H1 (cell line): ENCODE results near the gene PRPF31. TPM values are rescaled to one million over a fixed set of nuclear protein-coding genes. Genes with fewer than 3 reads are reported as not detected.
A peak's percentile ranks its signal among the peaks of the same experiment; 100 is the strongest.

Experiments used
- CTCF ChIA-PET: fragments of 300-600 bp; sonication (Branson Sonifier 250); formaldehyde crosslinking; loops from one replicate; lab custom pipeline; 2021; ENCODE audit not compliant: partially characterized antibody; lab: Charles Lee
- POLR2A ChIA-PET: fragments of 300-600 bp; sonication (Branson Sonifier 250); formaldehyde crosslinking; loops from one replicate; lab custom pipeline; 2021; ENCODE audit warnings: inconsistent platforms; ENCODE audit not compliant: partially characterized antibody; lab: Charles Lee
- DNase-seq, 2 experiments: peaks; one replicate each; pipeline versions ENCODE4 v3.0.0 to v3.0.0-alpha.2; 2010 to 2022; ENCODE audit warnings: low spot score in 2 of 2, low read depth in 1 of 2, mixed read lengths in 1 of 2
- FAIRE-seq: peaks from 2 replicates; lab custom pipeline; 2011; peaks lifted over from hg19 to GRCh38; lab: Jason Lieb, UNC
- H2AFZ ChIP-seq: 2 replicates; pipeline ENCODE4 v1.8.1; 2012; ENCODE audit warnings: low read length, inconsistent platforms
- H2AK5ac ChIP-seq: 2 replicates; pipeline ENCODE4 v1.6.1; 2013; ENCODE audit warnings: low read depth, low read length
- H2BK120ac ChIP-seq: replicated peaks from 2 replicates; pipeline ENCODE3; 2013; ENCODE audit warnings: low read depth, low read length, inconsistent platforms
- H2BK12ac ChIP-seq: 2 replicates; pipeline ENCODE4 v1.6.1; 2013; ENCODE audit warnings: low read depth, low read length
- H2BK15ac ChIP-seq: 2 replicates; pipeline ENCODE4 v1.6.1; 2013; ENCODE audit warnings: low read length
- H2BK20ac ChIP-seq: 2 replicates; pipeline ENCODE4 v1.6.1; 2013; ENCODE audit warnings: low read length
- H2BK5ac ChIP-seq: 2 replicates; pipeline ENCODE4 v1.6.1; 2013; ENCODE audit warnings: low read depth, low read length
- H3K14ac ChIP-seq: 2 replicates; pipeline ENCODE4 v1.6.1; 2013; ENCODE audit warnings: inconsistent platforms; ENCODE audit not compliant: insufficient read length
- H3K18ac ChIP-seq: 2 replicates; pipeline ENCODE4 v1.6.1; 2013; ENCODE audit warnings: low read length; ENCODE audit errors: extremely low read depth
- H3K23ac ChIP-seq: 2 replicates; pipeline ENCODE4 v1.6.1; 2013; ENCODE audit warnings: inconsistent platforms; ENCODE audit not compliant: insufficient read length
- H3K23me2 ChIP-seq: 2 replicates; pipeline ENCODE4 v1.6.1; 2013; ENCODE audit warnings: low read depth, low read length
- H3K27ac ChIP-seq: 2 replicates; pipeline ENCODE4 v1.6.1; 2011; ENCODE audit warnings: low read depth, low read length, inconsistent platforms
- H3K27me3 ChIP-seq, 4 experiments: replicated peaks in 1 of 4; 1 replicate in 1 of 4; 2 replicates in 3 of 4; pipeline versions ENCODE4 v1.6.1 to v1.8.1; 2011 to 2013; ENCODE audit warnings: low read length in 3 of 4, mild to moderate bottlenecking in 3 of 4, inconsistent platforms in 2 of 4, mixed read lengths in 2 of 4, moderate library complexity in 1 of 4; ENCODE audit not compliant: control insufficient read depth in 3 of 4, insufficient read depth in 3 of 4; ENCODE audit errors: extremely low read depth in 1 of 4
- H3K36me3 ChIP-seq, 4 experiments: 2 replicates each; pipeline versions ENCODE4 v1.6.1 to v1.8.1; 2011 to 2013; ENCODE audit warnings: mild to moderate bottlenecking in 4 of 4, low read length in 3 of 4, moderate library complexity in 2 of 4, control low read depth in 1 of 4, inconsistent platforms in 1 of 4; ENCODE audit not compliant: insufficient read depth in 4 of 4, control insufficient read depth in 2 of 4
- H3K4ac ChIP-seq: replicated peaks from 2 replicates; pipeline ENCODE3; 2013; ENCODE audit warnings: low read length, low read depth, mixed read lengths, inconsistent platforms; ENCODE audit not compliant: insufficient read length
- H3K4me1 ChIP-seq, 4 experiments: replicated peaks in 1 of 4; 1 replicate in 1 of 4; 2 replicates in 3 of 4; pipeline versions ENCODE4 v1.6.1 to v1.8.1; 2011 to 2013; ENCODE audit warnings: low read length in 3 of 4, inconsistent platforms in 2 of 4, mixed read lengths in 1 of 4; ENCODE audit not compliant: insufficient read depth in 4 of 4, control insufficient read depth in 3 of 4
- H3K4me2 ChIP-seq, 2 experiments: 2 replicates each; pipeline versions ENCODE4 v1.6.1 to v1.8.1; 2011 to 2013; ENCODE audit warnings: low read depth in 2 of 2, low read length in 2 of 2, control low read depth in 1 of 2, inconsistent platforms in 1 of 2, mild to moderate bottlenecking in 1 of 2; ENCODE audit not compliant: insufficient read depth in 1 of 2
- H3K4me3 ChIP-seq, 4 experiments: fragments of 200-600, 300-600 bp in 1 of 4; sonication (generic), shearing (Covaris generic), sonication (Bioruptor Twin) in 1 of 4; 2 replicates each; pipeline versions ENCODE4 v1.5.1 to v1.8.1; 2011 to 2016; ENCODE audit warnings: low read length in 4 of 4, low read depth in 3 of 4, control low read depth in 2 of 4, inconsistent platforms in 2 of 4, mild to moderate bottlenecking in 2 of 4, mixed read lengths in 1 of 4, moderate library complexity in 1 of 4; ENCODE audit not compliant: insufficient read depth in 2 of 4; ENCODE audit errors: extremely low read depth in 1 of 4
- H3K56ac ChIP-seq: replicated peaks from 2 replicates; pipeline ENCODE3; 2013; ENCODE audit warnings: low read depth, mild to moderate bottlenecking, mixed read lengths, low read length, inconsistent platforms; ENCODE audit not compliant: insufficient read length
- H3K79me1 ChIP-seq: 2 replicates; pipeline ENCODE4 v1.6.1; 2013; ENCODE audit warnings: low read depth, low read length, control low read depth
- H3K79me2 ChIP-seq, 2 experiments: 2 replicates each; pipeline versions ENCODE4 v1.6.1 to v1.8.1; 2012 to 2013; ENCODE audit warnings: low read length in 2 of 2, mild to moderate bottlenecking in 2 of 2, inconsistent platforms in 1 of 2; ENCODE audit not compliant: insufficient read depth in 2 of 2, control insufficient read depth in 1 of 2
- H3K9ac ChIP-seq, 4 experiments: replicated peaks in 1 of 4; 1 replicate in 1 of 4; 2 replicates in 3 of 4; pipeline versions ENCODE4 v1.6.1 to v1.8.1; 2011 to 2013; ENCODE audit warnings: low read depth in 3 of 4, low read length in 3 of 4, control low read depth in 2 of 4, mild to moderate bottlenecking in 2 of 4, moderate library complexity in 2 of 4, inconsistent platforms in 1 of 4; ENCODE audit errors: extremely low read depth in 1 of 4
- H3K9me3 ChIP-seq, 2 experiments: 2 replicates each; pipeline versions ENCODE4 v1.6.1 to v1.8.1; 2012 to 2013; ENCODE audit warnings: mild to moderate bottlenecking in 2 of 2, moderate library complexity in 2 of 2, control low read depth in 1 of 2, inconsistent platforms in 1 of 2, low read depth in 1 of 2, low read length in 1 of 2, mixed read lengths in 1 of 2; ENCODE audit not compliant: insufficient read depth in 2 of 2
- H4K20me1 ChIP-seq, 2 experiments: replicated peaks in 1 of 2; 2 replicates each; pipeline versions ENCODE3 to v1.8.1; 2011 to 2013; ENCODE audit warnings: inconsistent platforms in 2 of 2, low read length in 2 of 2, mild to moderate bottlenecking in 1 of 2; ENCODE audit not compliant: insufficient read depth in 2 of 2, control insufficient read depth in 1 of 2
- H4K5ac ChIP-seq: 2 replicates; pipeline ENCODE4 v1.6.1; 2013; ENCODE audit warnings: low read length, low read depth, mixed read lengths, inconsistent platforms; ENCODE audit not compliant: insufficient read length
- H4K8ac ChIP-seq: 2 replicates; pipeline ENCODE4 v1.8.0; 2013; ENCODE audit warnings: mild to moderate bottlenecking, moderate library complexity, low read length, inconsistent platforms; ENCODE audit not compliant: insufficient read depth; ENCODE audit errors: extremely low read depth
- H4K91ac ChIP-seq: replicated peaks from 2 replicates; pipeline ENCODE3; 2013; ENCODE audit warnings: low read length, mixed read lengths, inconsistent platforms; ENCODE audit not compliant: insufficient read length
- CHD1 ChIP-seq: IDR thresholded peaks from 2 replicates; pipeline ENCODE4 v1.6.1; 2012; ENCODE audit warnings: low read depth, low read length, improper control_type of control experiment
- POLR2AphosphoS5 ChIP-seq: IDR thresholded peaks from 2 replicates; pipeline ENCODE4 v1.6.1; 2011; ENCODE audit warnings: low read depth, low read length
- WGBS, 2 experiments: shearing (Covaris generic) in 1 of 2; methylation state at CpG; one replicate each; pipeline versions ENCODE4 v1.1.6 to v1.1.7; 2013 to 2015; ENCODE audit warnings: low lambda C conversion rate in 2 of 2, mixed read lengths in 2 of 2, inconsistent platforms in 1 of 2, low coverage in 1 of 2, missing lambda C conversion rate in 1 of 2; ENCODE audit not compliant: insufficient replicate concordance in 2 of 2, insufficient coverage in 1 of 2, insufficient read length in 1 of 2; ENCODE audit errors: extremely low coverage in 1 of 2, missing lambda C conversion rate in 1 of 2; 5-methylcytosine and 5-hydroxymethylcytosine counted together
- polyA plus RNA-seq, 7 experiments: library from polyadenylated mRNA; depleted of rRNA in 3 of 7; stranded (reverse) in 5 of 7; unstranded in 2 of 7; fragments of >200 nt in 5 of 7; fragments of 200-250 nt in 2 of 7; gene quantifications; 1 replicate in 5 of 7; 2 replicates in 1 of 7; 4 replicates in 1 of 7; pipeline versions ENCODE4 v1.2.1 to v1.2.3, GENCODE V29; 2011 to 2013; ENCODE audit warnings: missing spikeins in 2 of 7, mixed read lengths in 2 of 7
- total RNA-seq: library from RNA; stranded (reverse); fragmentation: NEBNext Ultra II Directional; extraction: Animal tissue kit (Norgen Biotek cat#: 25700); gene quantifications from 2 replicates; pipeline ENCODE4 v1.2.1, GENCODE V29; 2021

The PRPF31 gene
- total and polyA plus RNA-seq, 2 of the 8 experiments (the other 6 are each of a cell fraction or from before 2014, with no cell fraction given), result 51.1 to 97.4 TPM

DNA sequence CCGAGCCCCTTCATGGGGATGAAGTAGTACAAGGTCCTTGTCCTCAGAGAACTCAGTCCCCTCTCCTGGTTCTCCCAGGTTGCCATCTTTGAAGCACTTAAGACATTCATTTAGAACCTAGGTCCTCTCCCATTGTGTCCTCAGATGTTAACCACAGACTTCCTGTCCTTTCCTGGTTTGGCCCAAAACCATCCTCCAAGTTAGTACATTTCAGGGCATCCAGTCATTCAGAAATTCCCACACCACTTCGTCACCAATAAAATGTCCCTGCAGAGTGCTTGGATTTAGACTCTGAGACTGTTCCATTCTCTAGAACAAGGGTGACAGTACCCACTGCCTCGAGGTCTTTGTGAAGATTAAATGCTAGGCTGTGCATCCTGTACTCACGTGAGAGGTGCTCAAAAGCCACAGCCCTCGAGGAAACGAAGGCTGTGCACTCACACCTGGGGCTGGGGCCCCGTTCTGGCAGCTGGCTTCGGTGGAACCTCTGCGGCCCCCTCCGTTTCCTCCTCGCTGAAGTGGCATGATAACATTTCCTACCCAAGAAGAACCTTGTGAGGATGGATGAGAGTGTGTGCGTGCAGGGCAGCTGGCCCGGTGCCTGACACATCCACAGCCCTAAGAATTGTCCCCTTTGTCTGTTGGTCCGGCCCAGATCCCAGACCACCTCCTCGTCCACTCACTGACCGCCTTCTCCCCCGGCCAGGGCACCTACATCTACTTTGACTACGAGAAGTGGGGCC is 39.2 kb downstream of the PRPF31 start:
- Histone ChIP-seq H3K79me1 (peaks cover 7% of the 10 kb centered on the region), H3K23ac (no peak overlapping the region), H2BK20ac (no peak overlapping the region), H4K8ac (peak overlapping the region; percentile 57; the same call in 1 of the 2 replicates), H4K5ac (no peak overlapping the region), H2BK12ac (no peak overlapping the region), H3K27me3 (no peaks in the 10 kb centered on the region), H3K56ac (no peak overlapping the region), H3K36me3 (peaks cover 27 to 60% (median 54%) of the 10 kb centered on the region in 4 experiments), H3K23me2 (peaks cover 8% of the 10 kb centered on the region), H3K18ac (no peak overlapping the region), H3K4ac (no peak overlapping the region), H3K4me2 (no peak overlapping the region), H3K9ac (no peak overlapping the region), H3K9me3 (no peaks in the 10 kb centered on the region), H4K91ac (no peak overlapping the region), H3K4me3 (no peak overlapping the region), H2BK120ac (no peak overlapping the region), H3K4me1 (peaks cover 0 to 7% (median 4%) of the 10 kb centered on the region in 4 experiments; a peak in 3 of 7 replicates), H2AFZ (no peak overlapping the region), H4K20me1 (peaks cover 11 to 22% of the 10 kb centered on the region in 2 experiments), H2BK5ac (no peak overlapping the region), H2BK15ac (no peak overlapping the region), H2AK5ac (no peak overlapping the region), H3K27ac (no peak overlapping the region), H3K14ac (no peak overlapping the region), H3K79me2 (no peaks in the 10 kb centered on the region)
- TF ChIP-seq POLR2AphosphoS5, result peak; percentile 36; the same call in 1 of the 2 replicates
- no peak for TF ChIP-seq CHD1
- DNase-seq, result no peak
- ChIA-PET CTCF (interaction anchor here (1.0 to 1.7 kb wide), 2 partner anchors 18 to 34 kb away, joined by 3 to 8 read pairs; partner anchors contain the start of gene CNOT3), POLR2A (interaction anchor here (1.3 to 14.8 kb wide), 2 partner anchors 16 to 49 kb away, joined by 3 to 348 read pairs; partner anchors contain the start of gene CNOT3)
- WGBS, 2 experiments, result 90% methylated on average over 18 of the region's 18 CpGs; no CpG with 5 or more reads in 1 of the 2 experiments
- no peak for FAIRE-seq
